Measurements from ENCODE around the gene MFSD6.
"Not testable (repeated sequence)": the region's sequence is repeated elsewhere in the genome, so short reads cannot be mapped to it uniquely, and the experiment has no call there.

MFSD6 gene

GRCh38 chr2:190462181-190462580 lies 54.0 kb downstream of the MFSD6 start:
- no peak for DNase-seq (ENCODE audit: low read depth in 2 of 2, low spot score in 1 of 2)

GRCh38 chr2:190462611-190463010 lies 54.5 kb downstream of the MFSD6 start:
- no peak for DNase-seq (ENCODE audit: low read depth in 2 of 2, low spot score in 1 of 2)

DNA sequence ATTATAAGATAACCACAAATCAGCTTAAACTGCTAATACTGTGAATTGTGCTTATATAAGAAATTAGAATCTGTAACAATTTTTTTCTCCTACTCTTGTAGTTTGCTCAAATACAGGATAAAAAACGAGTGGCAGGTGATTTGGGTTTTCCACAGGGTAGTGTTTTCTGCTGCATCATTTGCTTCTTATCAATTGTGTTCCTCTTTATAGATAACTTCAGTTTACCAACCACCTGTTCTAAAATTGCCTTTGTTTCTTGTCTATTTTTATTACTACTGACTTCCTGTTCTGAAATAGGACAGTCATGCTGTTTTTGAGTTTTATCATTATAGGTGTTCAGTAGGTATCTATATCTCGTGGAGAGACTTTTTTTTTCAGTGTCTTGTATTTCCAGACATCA lies 56.9 kb downstream of the MFSD6 start:
- no peak for DNase-seq (ENCODE audit: low read depth in 2 of 2, low spot score in 1 of 2)

GRCh38 chr2:190466819-190467446 lies 58.8 kb downstream of the MFSD6 start:
- DNase-seq (ENCODE audit: low read depth in 2 of 2, low spot score in 1 of 2) = no peak

DNA sequence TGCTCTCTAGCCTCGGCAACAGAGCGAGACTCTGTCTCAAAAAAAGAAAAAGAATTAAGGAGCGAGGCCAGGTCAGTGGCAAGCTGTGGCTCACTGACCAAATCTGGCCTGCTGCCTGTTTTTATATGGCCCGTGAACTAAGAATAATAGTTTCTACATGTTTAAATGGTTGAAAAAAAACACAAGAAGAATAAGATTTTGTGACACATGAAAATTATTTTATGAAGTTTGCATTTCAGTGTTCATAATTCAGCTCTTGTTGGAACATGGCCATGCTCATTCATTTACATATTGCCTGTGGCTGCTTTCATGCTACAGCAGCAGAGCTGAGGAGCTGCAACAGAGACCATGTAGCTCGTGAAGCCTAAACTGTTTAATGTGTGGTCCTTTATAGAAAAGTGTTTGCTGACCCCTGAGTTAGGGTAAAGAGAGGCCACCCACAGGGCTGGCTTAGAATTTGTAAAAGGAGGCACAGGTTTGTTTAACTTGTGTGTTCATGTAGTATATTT lies 59.5 kb downstream of the MFSD6 start:
- DNase-seq (ENCODE audit: low read depth in 2 of 2, low spot score in 1 of 2) = no peak

GRCh38 chr2:190468354-190468753 lies 60.2 kb downstream of the MFSD6 start:
- DNase-seq (ENCODE audit: low read depth in 2 of 2, low spot score in 1 of 2) = not testable (repeated sequence)

- no peak for DNase-seq (ENCODE audit: low read depth in 2 of 2, low spot score in 1 of 2)
Observed at GRCh38 chr2:190468814-190469569, 60.8 kb downstream of the MFSD6 start.

DNA sequence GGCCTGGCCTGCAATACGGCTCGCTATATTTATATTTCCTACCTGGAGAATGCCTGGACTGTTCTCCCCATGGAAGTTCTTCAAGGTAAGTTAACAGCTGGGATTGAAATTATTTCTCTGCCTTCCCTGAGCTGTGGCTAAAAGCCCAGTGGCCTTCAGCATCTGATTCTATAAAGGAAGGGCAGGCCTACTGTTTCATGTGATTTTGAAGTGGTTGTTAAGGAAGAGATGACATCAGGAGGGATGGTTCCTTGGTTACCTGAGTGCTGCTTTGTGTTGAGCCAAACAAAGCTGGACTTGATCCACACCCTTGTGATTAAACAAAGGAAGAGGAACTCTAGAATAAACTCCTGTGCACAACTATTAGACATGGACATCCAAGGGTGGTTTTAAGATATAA lies 61.6 kb downstream of the MFSD6 start:
- DNase-seq (ENCODE audit: low read depth in 2 of 2, low spot score in 1 of 2) = no peak

DNA sequence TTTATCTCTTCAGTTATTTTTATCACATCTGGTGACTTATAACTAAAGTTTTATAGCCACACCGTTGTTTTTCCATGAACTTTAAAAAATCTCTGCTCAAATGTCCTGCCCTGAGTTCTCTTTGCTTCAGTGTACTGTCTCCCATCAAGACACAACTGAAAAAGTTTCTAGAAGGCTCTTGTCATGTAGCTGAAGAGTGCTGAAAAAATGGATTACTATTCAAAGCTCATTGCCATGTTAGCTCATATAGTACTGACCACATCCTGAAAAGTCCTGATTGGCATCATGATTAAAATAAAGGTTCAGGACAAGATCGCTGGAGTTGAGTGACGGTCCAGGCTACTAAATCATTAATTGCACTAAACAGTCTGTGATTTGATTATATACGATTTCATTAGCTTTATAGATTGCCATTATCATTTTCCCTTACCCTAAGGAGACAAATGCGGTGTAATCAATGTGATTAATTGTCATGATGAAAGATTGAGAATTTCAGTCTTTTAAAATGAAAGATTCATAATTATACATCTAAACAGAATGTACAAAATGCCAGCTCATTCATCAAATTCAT lies 62.2 kb downstream of the MFSD6 start:
- DNase-seq (ENCODE audit: low read depth in 2 of 2, low spot score in 1 of 2) = no peak

DNA sequence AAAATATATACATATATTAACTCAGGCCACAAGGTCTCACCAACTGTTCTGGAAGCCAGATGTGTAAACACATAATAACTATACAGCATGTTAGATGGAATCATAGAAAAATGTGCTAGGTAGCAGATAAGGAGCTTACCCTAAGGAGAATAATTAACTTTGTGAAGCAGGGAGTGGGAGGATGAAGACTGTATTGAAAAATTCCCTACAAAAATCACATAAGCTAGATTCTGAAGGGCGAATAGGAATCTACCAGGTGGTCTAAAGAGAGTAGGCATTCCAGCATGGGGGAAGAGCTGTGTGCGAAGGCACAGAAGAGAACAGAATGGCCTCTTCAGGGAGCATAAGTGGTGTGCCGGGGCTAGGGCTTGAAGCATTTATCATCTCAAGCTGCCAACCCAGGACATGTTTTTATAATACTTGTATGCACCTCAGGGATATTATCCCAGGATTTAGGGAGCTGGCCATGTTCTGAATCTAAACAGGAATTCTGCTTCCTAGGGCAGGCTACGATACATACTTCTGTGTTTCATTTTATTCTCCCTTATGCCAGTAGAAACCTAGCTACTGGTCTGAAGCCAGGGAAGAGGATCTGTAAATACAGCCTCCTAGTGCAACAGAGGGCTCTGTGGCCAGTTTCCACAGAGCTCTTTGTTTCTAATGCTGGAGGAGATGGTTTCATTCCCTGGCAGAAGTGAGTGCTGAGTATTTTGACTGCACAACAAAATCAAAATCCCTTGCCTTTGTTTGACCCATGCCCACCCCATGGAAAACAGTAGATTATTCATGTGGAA lies 69.7 kb downstream of the MFSD6 start:
- no peak for DNase-seq (ENCODE audit: low read depth in 2 of 2, low spot score in 1 of 2)

DNA sequence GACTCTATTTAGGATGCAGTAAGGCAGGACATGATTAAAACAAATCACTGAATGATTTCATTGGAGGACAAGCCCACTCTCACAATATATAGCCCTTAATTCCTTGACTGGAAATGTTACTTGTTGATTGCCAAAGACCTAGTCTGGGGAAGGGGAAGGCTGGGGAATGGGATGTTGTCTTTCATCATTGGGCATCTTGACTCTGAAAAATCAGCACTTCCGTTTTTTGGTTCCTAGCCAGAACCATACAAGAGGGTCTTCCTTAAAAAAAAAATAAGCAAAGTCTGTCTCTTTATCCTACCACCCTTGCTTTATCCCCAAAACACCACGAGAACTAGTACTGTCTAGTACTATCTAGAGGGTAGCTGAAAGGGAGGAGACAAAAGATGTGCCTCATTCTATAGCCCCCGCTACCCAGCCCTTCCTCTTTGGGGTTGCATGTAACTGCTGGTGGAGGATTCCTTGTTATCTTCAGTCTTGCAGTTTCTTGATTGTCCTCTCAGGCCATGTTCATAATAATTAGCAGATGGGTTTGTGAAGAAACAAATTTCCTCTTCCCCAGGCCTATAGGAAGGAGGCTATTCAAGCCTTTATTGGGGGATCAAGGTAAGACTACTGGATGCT lies 70.5 kb downstream of the MFSD6 start:
- no peak for DNase-seq (ENCODE audit: low read depth in 2 of 2, low spot score in 1 of 2)

GRCh38 chr2:190481339-190481738 lies 73.2 kb downstream of the MFSD6 start:
- no peak for DNase-seq (ENCODE audit: low read depth in 2 of 2, low spot score in 1 of 2)

GRCh38 chr2:190482451-190482850 lies 74.3 kb downstream of the MFSD6 start:
- DNase-seq (ENCODE audit: low read depth in 2 of 2, low spot score in 1 of 2) = no peak

DNA sequence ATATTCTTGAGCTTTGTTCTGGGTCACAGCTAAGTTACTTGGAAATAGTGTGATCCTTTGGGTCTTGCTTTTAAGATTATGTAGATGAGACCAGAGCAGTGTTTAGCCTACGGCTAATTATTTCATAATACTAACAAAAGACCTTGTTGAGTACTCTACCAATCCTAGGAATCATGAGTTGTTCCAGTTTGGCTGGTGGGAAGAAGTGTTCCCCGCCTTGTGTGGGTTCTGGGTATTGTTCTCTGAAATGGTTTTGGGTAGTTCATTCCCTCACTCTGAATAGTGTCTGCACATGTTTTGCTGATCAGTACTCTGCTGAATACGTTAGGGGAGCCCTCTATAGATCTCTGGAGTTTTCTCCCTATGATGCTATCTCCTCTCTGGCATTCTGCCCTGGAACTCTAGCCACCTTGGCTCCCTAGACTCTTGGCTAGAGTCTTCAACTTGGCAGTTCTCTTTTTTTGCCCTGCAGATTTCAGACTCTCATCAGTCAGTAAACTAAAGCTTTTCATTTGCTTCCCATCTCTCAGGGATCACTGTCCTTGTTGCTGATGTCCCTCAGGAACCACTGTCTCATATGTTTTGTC lies 78.0 kb downstream of the MFSD6 start:
- no peak for DNase-seq (ENCODE audit: low read depth in 2 of 2, low spot score in 1 of 2)

DNA sequence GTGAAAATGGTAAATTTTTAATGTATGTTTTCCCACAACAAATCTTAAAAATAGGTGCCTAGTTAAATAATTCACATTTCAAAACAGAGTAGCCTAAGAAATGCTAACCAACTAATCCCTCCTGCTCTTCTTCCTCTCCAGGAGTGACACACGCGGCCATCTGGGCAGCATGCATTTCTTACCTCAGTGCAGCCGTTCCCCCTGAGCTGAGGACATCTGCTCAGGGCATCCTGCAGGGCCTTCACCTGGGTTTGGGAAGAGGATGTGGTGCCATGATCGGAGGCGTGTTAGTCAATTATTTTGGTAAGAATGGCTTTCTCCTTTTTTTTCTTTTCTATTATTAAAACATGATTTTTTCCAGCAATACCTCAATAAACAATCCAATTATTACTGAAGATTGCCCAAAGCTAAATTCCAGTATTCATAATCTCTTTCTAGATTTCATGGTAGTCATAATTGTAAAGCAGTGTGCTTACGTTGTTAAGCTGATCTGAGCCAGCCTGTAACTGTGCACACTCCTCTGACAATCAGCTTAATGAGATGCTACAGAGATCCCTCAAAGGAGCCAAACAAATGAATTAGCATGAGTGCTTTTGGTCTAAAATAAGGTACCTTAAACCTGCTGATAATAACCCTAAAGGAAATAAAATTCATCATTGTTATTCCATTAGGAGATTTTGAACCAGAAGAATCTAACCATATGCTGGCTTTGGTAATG lies 80.5 kb downstream of the MFSD6 start:
- DNase-seq (ENCODE audit: low read depth in 2 of 2, low spot score in 1 of 2) = no peak

DNA sequence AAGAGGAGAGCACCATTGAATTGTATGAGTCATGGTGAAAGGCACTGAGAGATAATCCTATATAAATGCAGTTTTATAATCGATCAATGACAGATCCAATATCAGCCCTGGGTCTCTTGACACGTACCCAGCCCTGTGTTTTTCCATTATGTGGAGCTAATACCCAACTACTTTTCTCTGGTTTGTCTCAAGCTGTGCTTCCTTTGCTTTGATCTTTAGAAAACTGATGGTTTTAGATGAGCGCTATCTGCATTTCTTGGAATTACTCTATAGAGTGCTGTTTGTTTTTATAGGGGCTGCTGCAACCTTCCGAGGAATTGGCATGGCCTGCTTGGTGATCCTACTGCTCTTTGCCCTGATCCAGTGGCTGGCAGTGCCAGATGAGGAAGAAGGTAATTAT lies 81.3 kb downstream of the MFSD6 start:
- DNase-seq (ENCODE audit: low read depth in 2 of 2, low spot score in 1 of 2) = no peak

DNA sequence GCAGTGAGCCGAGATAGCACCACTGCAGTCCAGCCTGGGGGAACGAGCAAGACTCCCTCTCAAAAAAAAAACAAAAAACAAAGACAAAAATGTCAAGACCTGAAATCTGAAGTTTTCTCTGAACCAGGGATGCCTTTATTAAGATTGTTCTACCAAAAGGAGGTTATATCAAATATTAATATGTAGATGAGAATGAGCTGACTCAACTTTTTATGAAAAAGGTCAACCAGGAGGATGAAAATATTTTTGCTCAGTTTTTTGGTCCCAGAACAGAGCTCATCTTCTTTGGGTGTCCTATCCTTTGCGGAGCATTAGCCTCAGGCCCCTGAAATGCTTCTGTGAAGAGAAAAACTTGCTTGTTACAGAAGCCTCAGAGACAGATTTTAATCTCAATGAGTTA lies 82.3 kb downstream of the MFSD6 start:
- no peak for DNase-seq (ENCODE audit: low read depth in 2 of 2, low spot score in 1 of 2)

DNA sequence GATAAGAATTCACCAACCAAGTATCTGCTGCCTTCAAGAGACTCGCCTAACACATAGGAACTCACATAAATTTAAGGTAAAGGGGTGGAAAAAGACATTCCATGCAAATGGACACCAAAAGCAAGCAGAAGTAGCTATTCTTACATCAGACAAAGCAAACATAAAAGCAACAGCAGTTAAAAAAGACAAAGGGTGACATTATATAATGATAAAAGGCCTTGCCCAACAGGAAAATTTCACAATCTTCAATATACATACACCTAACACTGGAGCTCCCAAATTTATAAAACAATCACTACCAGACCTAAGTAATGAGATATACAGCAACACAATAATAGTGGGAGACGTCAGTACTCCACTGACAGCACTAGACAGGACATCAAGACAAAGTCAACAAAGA lies 84.9 kb downstream of the MFSD6 start:
- no peak for DNase-seq (ENCODE audit: low read depth in 2 of 2, low spot score in 1 of 2)

DNA sequence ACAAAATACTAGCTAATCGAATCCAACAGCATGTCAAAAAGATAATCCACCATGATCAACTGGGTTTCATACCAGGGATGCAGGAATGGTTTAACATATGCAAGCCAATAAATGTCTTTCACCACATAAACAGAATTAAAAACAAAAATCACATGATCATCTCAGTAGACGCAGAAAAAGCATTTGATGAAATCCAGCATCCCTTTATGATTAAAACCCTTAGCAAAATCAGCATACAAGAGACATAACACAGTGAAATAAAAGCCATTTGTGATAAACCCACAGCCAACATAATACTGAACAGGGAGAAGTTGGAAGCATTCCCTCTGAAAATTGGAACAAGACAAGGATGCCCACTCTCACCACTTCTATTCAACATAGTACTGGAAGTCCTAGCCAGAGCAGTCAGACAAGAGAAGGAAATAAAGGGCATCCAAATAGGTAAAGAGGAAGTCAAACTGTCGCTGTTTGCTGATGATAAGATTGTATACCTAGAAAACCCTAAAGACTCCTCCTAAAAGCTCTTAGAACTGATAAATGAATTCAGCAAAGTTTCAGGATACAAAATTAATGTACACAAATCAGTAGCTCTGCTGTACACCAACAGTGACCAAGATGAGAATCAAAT lies 86.6 kb downstream of the MFSD6 start:
- not testable (repeated sequence) for DNase-seq (ENCODE audit: low read depth in 2 of 2, low spot score in 1 of 2)

GRCh38 chr2:190497428-190497827 lies 89.3 kb downstream of the MFSD6 start:
- no peak for DNase-seq (ENCODE audit: low read depth in 2 of 2, low spot score in 1 of 2)

All from stimulated activated CD8-positive, alpha-beta memory T cell treated with anti-CD3 and anti-CD28 coated beads, Interleukin-4, amount 100 ng/mL, for 4 hours (primary cell).